DND-41 (cell line): ENCODE results near the gene DEXI.

Experiments used
- ATAC-seq: fragments of 200-7000 bp; cut with Tn5 transposase; 3 replicates; pipeline ENCODE4 v1.9.1; 2021; ENCODE audit warnings: low read depth; ENCODE audit not compliant: insufficient read depth
- DNase-seq: peaks from one replicate; pipeline ENCODE4 v3.0.0-alpha.2; 2020
- H2AFZ ChIP-seq: 2 replicates; pipeline ENCODE4 v1.6.0; 2012; ENCODE audit warnings: low read depth, low read length
- H3K27ac ChIP-seq: 2 replicates; pipeline ENCODE4 v1.5.1; 2012; ENCODE audit warnings: low read length, inconsistent platforms
- H3K27me3 ChIP-seq: fragments of 200-600 bp; sonication (generic); 2 replicates; pipeline ENCODE4 v1.6.0; 2012; ENCODE audit warnings: low read length, mild to moderate bottlenecking, inconsistent platforms; ENCODE audit not compliant: insufficient read depth, poor library complexity
- H3K36me3 ChIP-seq: 2 replicates; pipeline ENCODE4 v1.5.1; 2012; ENCODE audit warnings: low read length, inconsistent platforms; ENCODE audit not compliant: insufficient read depth
- H3K4me1 ChIP-seq: 2 replicates; pipeline ENCODE4 v1.5.1; 2012; ENCODE audit warnings: mild to moderate bottlenecking, low read length; ENCODE audit not compliant: insufficient read depth
- H3K4me2 ChIP-seq: 2 replicates; pipeline ENCODE4 v1.6.0; 2012; ENCODE audit warnings: mild to moderate bottlenecking, moderate library complexity, low read length, inconsistent platforms; ENCODE audit not compliant: insufficient read depth
- H3K4me3 ChIP-seq, 2 experiments: fragments of 200-600 bp in 1 of 2; shearing (Covaris generic) in 1 of 2; 2 replicates each; pipeline ENCODE4 v1.5.1; 2012 to 2016; ENCODE audit warnings: inconsistent platforms in 2 of 2, low read length in 2 of 2, mild to moderate bottlenecking in 2 of 2, low read depth in 1 of 2, moderate library complexity in 1 of 2
- H3K79me2 ChIP-seq: 2 replicates; pipeline ENCODE4 v1.6.0; 2012; ENCODE audit warnings: low read length, inconsistent platforms; ENCODE audit not compliant: insufficient read depth
- H3K9ac ChIP-seq: 2 replicates; pipeline ENCODE4 v1.6.0; 2012; ENCODE audit warnings: low read depth, mild to moderate bottlenecking, inconsistent platforms, low read length, moderate library complexity
- H3K9me3 ChIP-seq: 2 replicates; pipeline ENCODE4 v1.5.1; 2012; ENCODE audit warnings: low read length, moderate library complexity, mild to moderate bottlenecking, inconsistent platforms; ENCODE audit not compliant: insufficient read depth, severe bottlenecking
- H4K20me1 ChIP-seq: 2 replicates; pipeline ENCODE4 v1.6.0; 2012; ENCODE audit warnings: low read length; ENCODE audit not compliant: insufficient read depth
- CTCF ChIP-seq: IDR thresholded peaks from 2 replicates; pipeline ENCODE4 v1.5.1; 2012; ENCODE audit warnings: borderline replicate concordance, low read length, moderate library complexity, mild to moderate bottlenecking; ENCODE audit not compliant: poor library complexity, severe bottlenecking; ENCODE audit errors: extremely low read depth
- EZH2 ChIP-seq: IDR thresholded peaks from 3 replicates; pipeline ENCODE4 v1.6.1; 2012; ENCODE audit warnings: borderline replicate concordance, low read depth, mild to moderate bottlenecking, moderate library complexity, low read length, inconsistent platforms; ENCODE audit not compliant: severe bottlenecking

Gene DEXI

GRCh38 chr16:10950393-10950792, 8.1 kb upstream of the DEXI start:
- Histone ChIP-seq H3K4me1 (peaks cover 42% of the 10 kb centered on the region), H4K20me1 (peaks cover 64% of the 10 kb centered on the region)
- TF ChIP-seq EZH2, result no peak

GRCh38 chr16:10949424-10949970, 7.2 kb upstream of the DEXI start:
- Histone ChIP-seq H3K9me3 (no peaks in the 10 kb centered on the region), H3K27me3 (no peaks in the 10 kb centered on the region), H3K36me3 (no peaks in the 10 kb centered on the region; the same call in 1 of the 2 replicates), H3K9ac (no peak overlapping the region), H3K4me3 (no peak overlapping the region), H3K27ac (peak overlapping the region; percentile 27), H4K20me1 (peaks cover 62% of the 10 kb centered on the region), H3K4me1 (peaks cover 48% of the 10 kb centered on the region), H2AFZ (no peak overlapping the region), H3K4me2 (peak overlapping the region; percentile 45; the same call in 1 of the 2 replicates), H3K79me2 (peaks cover 83% of the 10 kb centered on the region)
- ATAC-seq (peak; percentile 83), DNase-seq (peak; percentile 77)
- TF ChIP-seq EZH2 (no peak), CTCF (peak; percentile 46)

More at GRCh38 chr16:10950393-10950792, 8.1 kb upstream of the DEXI start:
- ATAC-seq (no peak), DNase-seq (no peak)
- Histone ChIP-seq H3K4me2 (no peak overlapping the region), H3K27ac (no peak overlapping the region), H3K27me3 (no peaks in the 10 kb centered on the region), H3K9ac (no peak overlapping the region), H3K4me3 (no peak overlapping the region), H3K79me2 (peaks cover 83% of the 10 kb centered on the region), H2AFZ (no peak overlapping the region), H3K36me3 (no peaks in the 10 kb centered on the region), H3K9me3 (no peaks in the 10 kb centered on the region)

GRCh38 chr16:10947211-10947787, 5.0 kb upstream of the DEXI start:
- Histone ChIP-seq H3K9ac (no peak overlapping the region), H3K27ac (no peak overlapping the region), H3K9me3 (no peaks in the 10 kb centered on the region), H4K20me1 (peaks cover 62% of the 10 kb centered on the region), H3K36me3 (no peaks in the 10 kb centered on the region; the same call in 1 of the 2 replicates), H2AFZ (no peak overlapping the region), H3K4me2 (peak overlapping the region; percentile 98; the same call in 1 of the 2 replicates), H3K79me2 (peaks cover 75% of the 10 kb centered on the region), H3K4me1 (peaks cover 65% of the 10 kb centered on the region), H3K27me3 (no peaks in the 10 kb centered on the region), H3K4me3 (no peak overlapping the region)
- no peak for DNase-seq
- no peak for ATAC-seq
- TF ChIP-seq CTCF, result no peak
- TF ChIP-seq EZH2, result no peak

- Histone ChIP-seq H3K4me3 (peak overlapping the region in 1 of 2 experiments; percentile 92; a peak in 2 of 4 replicates), H3K4me2 (peak overlapping the region; percentile 98), H3K27ac (no peak overlapping the region), H2AFZ (no peak overlapping the region), H3K79me2 (peaks cover 71% of the 10 kb centered on the region), H3K36me3 (no peaks in the 10 kb centered on the region; the same call in 1 of the 2 replicates), H3K27me3 (no peaks in the 10 kb centered on the region), H3K9ac (peak overlapping the region; percentile 80; the same call in 1 of the 2 replicates), H3K4me1 (peaks cover 69% of the 10 kb centered on the region), H4K20me1 (peaks cover 56% of the 10 kb centered on the region), H3K9me3 (no peaks in the 10 kb centered on the region)
- ATAC-seq, result no peak
- DNase-seq, result no peak
- no peak for TF ChIP-seq EZH2
- no peak for TF ChIP-seq CTCF
Measured at GRCh38 chr16:10946308-10946707, 4.0 kb upstream of the DEXI start.
